GM12878 (cell line): Measurements from ENCODE around the gene PRSS57. TPM values are rescaled to one million over a fixed set of nuclear protein-coding genes. Genes with fewer than 3 reads are reported as not detected.

Experiments used
- ATF2 ChIP-seq: IDR thresholded peaks from 2 replicates; pipeline ENCODE4 v1.6.1; 2012; ENCODE audit warnings: low read length, inconsistent platforms
- FOXK2 ChIP-seq: fragments of 450-650 bp; IDR thresholded peaks from 2 replicates; pipeline ENCODE4 v1.6.1; 2017; ENCODE audit warnings: mild to moderate bottlenecking, moderate library complexity
- FOXM1 ChIP-seq: IDR thresholded peaks from 2 replicates; pipeline ENCODE4 v1.6.1; 2012; ENCODE audit warnings: low read depth, mild to moderate bottlenecking, inconsistent platforms, low read length, moderate library complexity
- IRF3 ChIP-seq: fragments of 450-650 bp; IDR thresholded peaks from 2 replicates; pipeline ENCODE4 v1.6.1; 2014; ENCODE audit warnings: mild to moderate bottlenecking
- JUND ChIP-seq: IDR thresholded peaks from 2 replicates; pipeline ENCODE4 v1.6.1; 2012; ENCODE audit warnings: low read depth, mild to moderate bottlenecking, low read length, improper control_type of control experiment, moderate library complexity
- MYC ChIP-seq: IDR thresholded peaks from 2 replicates; pipeline ENCODE4 v1.6.1; 2011; ENCODE audit warnings: mild to moderate bottlenecking, low read length, moderate library complexity, inconsistent platforms; ENCODE audit not compliant: insufficient read depth, insufficient replicate concordance, insufficient read length, severe bottlenecking
- NBN ChIP-seq: fragments of 450-650 bp; IDR thresholded peaks from 2 replicates; pipeline ENCODE4 v1.6.1; 2016
- NFIC ChIP-seq: IDR thresholded peaks from 2 replicates; pipeline ENCODE4 v1.6.1; 2012; ENCODE audit warnings: low read depth, mild to moderate bottlenecking, inconsistent platforms, low read length, moderate library complexity
- POLR2A ChIP-seq: IDR thresholded peaks from 2 replicates; pipeline ENCODE4 v1.6.1; 2011; ENCODE audit warnings: low read depth, mild to moderate bottlenecking, low read length
- SIN3A ChIP-seq: IDR thresholded peaks from 2 replicates; pipeline ENCODE4 v1.6.1; 2012; ENCODE audit warnings: low read depth, low read length, improper control_type of control experiment
- TAF1 ChIP-seq: IDR thresholded peaks from 2 replicates; pipeline ENCODE4 v1.6.1; 2011; ENCODE audit warnings: mild to moderate bottlenecking, low read depth, low read length, borderline replicate concordance
- TCF12 ChIP-seq: IDR thresholded peaks from 2 replicates; pipeline ENCODE4 v1.6.1; 2011; ENCODE audit warnings: low read depth, mild to moderate bottlenecking, low read length
- ZBTB11 ChIP-seq: fragments of 450-650 bp; formaldehyde crosslinking; IDR thresholded peaks from 2 replicates; pipeline ENCODE4 v1.5.0; 2022; ENCODE audit warnings: mild to moderate bottlenecking, missing genetic modification characterization
- ZBTB33 ChIP-seq: fragments of 450-650 bp; IDR thresholded peaks from 2 replicates; pipeline ENCODE4 v1.6.1; 2017; ENCODE audit warnings: mild to moderate bottlenecking
- polyA plus RNA-seq, 11 experiments: library from polyadenylated mRNA; depleted of rRNA in 4 of 11; unstranded in 6 of 11; stranded (reverse) in 5 of 11; fragments of >200 nt; fragmentation: Nextera tagmentation in 4 of 11; fragmentation: Illumina TruSeq in 1 of 11; extraction: Ambion mirVana in 4 of 11; extraction: Trizol in 1 of 11; gene quantifications; 1 replicate in 1 of 11; 2 replicates in 10 of 11; pipeline versions ENCODE4 v1.2.1 to v1.2.3, GENCODE V29; 2011 to 2016; ENCODE audit warnings: inconsistent platforms in 2 of 11, missing spikeins in 2 of 11, low read depth in 1 of 11
- total RNA-seq, 4 experiments: library from RNA; depleted of rRNA in 3 of 4; stranded (reverse); fragments of >200 nt in 3 of 4; fragmentation: Illumina TruSeq in 1 of 4; extraction: Trizol in 1 of 4; gene quantifications; 2 replicates each; pipeline versions ENCODE4 v1.2.1 to v1.2.3, GENCODE V29; 2013 to 2021

Gene PRSS57
- total and polyA plus RNA-seq, 10 of the 15 experiments (the other 5 are each of a cell fraction or from before 2014, with no cell fraction given), result not detected

GRCh38 chr19:662207-662961 lies 32.9 kb downstream of the PRSS57 start (continued):
- TF ChIP-seq FOXK2 (peak; percentile 51), NFIC (no peak), MYC (peak; percentile 40), IRF3 (no peak), ZBTB33 (no peak), ATF2 (no peak), FOXM1 (no peak), ZBTB11 (CRISPR knock-in tag) (no peak), SIN3A (peak; percentile 74), JUND (no peak), POLR2A (peak; percentile 84), TAF1 (0 out of 2 replicates have a peak, but pooled peaks have one; percentile 14), TCF12 (0 out of 2 replicates have a peak, but pooled peaks have one; percentile 19), NBN (0 out of 2 replicates have a peak, but pooled peaks have one; percentile 5)
- TF ChIP-seq, all 136 proteins: peak for 18
